ENCODE measurements around the gene PEMT. TPM values are rescaled to one million over a fixed set of nuclear protein-coding genes. Genes with fewer than 3 reads are reported as not detected.
"Not testable (repeated sequence)": the region's sequence is repeated elsewhere in the genome, so short reads cannot be mapped to it uniquely, and the experiment has no call there.

The PEMT gene
- total RNA-seq, 2 experiments from 2014 or later: 30.4 to 32.3 TPM

DNA sequence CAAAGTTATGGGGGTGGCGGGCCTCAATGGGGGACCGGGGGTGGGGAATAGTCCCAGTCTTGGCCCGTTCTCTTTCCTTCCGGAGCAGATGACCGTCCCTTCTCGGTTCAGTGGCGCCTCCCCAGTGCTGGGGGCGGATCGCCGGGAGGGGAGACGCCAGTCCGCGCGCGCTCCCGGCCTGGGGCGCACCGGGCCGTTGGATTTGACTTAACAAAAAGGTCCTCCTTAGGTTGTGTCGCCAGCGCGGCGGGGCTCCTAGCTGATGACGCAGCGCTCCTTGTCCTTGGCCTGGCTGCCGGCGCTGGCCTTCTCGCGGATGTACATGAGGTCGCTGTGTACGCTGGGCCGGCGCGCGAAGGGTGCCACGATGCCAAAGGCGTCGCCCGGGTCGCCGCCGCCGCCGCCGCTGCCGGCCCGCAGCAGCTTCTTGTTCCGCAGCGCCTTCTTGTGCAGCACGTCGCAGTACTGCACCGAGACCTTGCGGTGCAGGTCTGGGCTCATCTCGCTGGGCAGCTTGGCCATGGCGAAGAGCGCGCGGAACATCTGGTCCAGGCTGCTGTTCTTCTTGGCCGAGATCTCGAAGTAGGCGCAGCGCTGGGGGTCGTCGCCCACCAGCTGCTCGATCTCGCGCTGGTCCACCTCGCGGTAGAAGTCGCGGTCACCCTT is 96.5 kb downstream of the PEMT start:
- H3K4me1 Mint-ChIP-seq: peaks cover 11% of the 10 kb centered on the region
- H3K9me3 Mint-ChIP-seq (ENCODE audit: low read depth): no peaks in the 10 kb centered on the region
- H3K36me3 Mint-ChIP-seq (ENCODE audit: low read depth): peaks cover 7% of the 10 kb centered on the region
- ChIA-PET CTCF (interaction anchor here (1.1 to 3.1 kb wide), 5 partner anchors 96 to 147 kb away, joined by 3 to 39 read pairs (median 4); partner anchors contain the start of gene PEMT), POLR2A (interaction anchor here (0.6 kb wide), 1 partner anchor 27 kb away, joined by 3 read pairs; no protein-coding TSS in a partner anchor)
- ATAC-seq (no peak), DNase-seq (peak; percentile 54)
- H3K27ac Mint-ChIP-seq: no peak overlapping the region
- peaks cover 5% of the 10 kb centered on the region for H3K27me3 Mint-ChIP-seq
- intact Hi-C loops (cut with DNase I, micrococcal nuclease): no loop called here
- H3K4me3 Mint-ChIP-seq: peak overlapping the region; percentile 56

DNA sequence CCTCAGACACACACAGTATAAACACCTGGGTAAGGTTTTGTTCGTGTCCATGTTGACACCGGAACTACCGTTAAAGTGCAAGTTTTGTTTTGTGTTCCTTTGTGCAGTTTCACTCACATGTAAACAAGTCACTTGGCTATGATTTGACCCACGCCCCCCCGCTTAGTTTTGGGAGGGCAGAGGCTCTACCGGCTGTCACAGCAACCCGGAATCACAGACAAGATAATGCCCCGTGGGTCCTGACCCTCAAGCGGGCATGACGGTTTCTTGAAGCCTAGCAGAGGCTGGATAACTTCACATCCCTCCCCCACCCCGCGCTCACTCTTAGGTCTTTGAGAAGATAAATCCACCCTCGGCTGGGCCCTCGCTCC is 97.0 kb downstream of the PEMT start:
- ChIA-PET CTCF (interaction anchor here (0.7 to 1.1 kb wide), 2 partner anchors 120 to 834 kb away, joined by 3 read pairs; no protein-coding TSS in a partner anchor), POLR2A (no interaction called here)
- peaks cover 7% of the 10 kb centered on the region for H3K36me3 Mint-ChIP-seq (ENCODE audit: low read depth)
- no peaks in the 10 kb centered on the region for H3K9me3 Mint-ChIP-seq (ENCODE audit: low read depth)
- H3K4me1 Mint-ChIP-seq: peaks cover 11% of the 10 kb centered on the region
- intact Hi-C loops (cut with DNase I, micrococcal nuclease): no loop called here
- peaks cover 5% of the 10 kb centered on the region for H3K27me3 Mint-ChIP-seq
- ATAC-seq (no peak), DNase-seq (no peak)
- H3K4me3 Mint-ChIP-seq: no peak overlapping the region
- no peak overlapping the region for H3K27ac Mint-ChIP-seq

DNA sequence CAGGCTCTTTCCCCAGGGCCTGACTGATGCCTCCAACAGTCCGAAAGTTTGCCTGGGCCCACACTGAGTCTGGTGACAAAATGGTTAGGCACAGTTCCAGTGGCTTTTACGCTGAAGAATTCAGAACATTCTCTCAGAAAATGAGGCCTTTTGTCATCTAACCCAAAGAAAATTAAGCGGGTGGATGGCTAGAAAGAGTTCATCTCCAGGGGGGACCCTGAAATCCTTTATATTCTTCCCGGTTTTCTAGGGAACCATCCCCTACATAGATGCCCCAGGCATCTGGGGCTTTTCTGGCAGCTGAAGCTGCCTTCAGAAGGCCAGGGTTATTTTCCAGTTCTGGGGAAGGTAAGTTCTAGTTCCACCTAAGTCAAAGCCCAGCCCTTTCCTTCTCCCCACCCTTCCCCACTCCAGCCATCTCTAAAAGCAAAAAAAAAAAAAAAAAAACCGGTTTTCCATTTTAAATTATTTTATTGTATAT is 97.5 kb downstream of the PEMT start:
- Mint-ChIP-seq H3K27me3 (peaks cover 5% of the 10 kb centered on the region), H3K36me3 (ENCODE audit: low read depth) (peaks cover 9% of the 10 kb centered on the region), H3K9me3 (ENCODE audit: low read depth) (no peaks in the 10 kb centered on the region), H3K4me3 (no peak overlapping the region), H3K27ac (no peak overlapping the region), H3K4me1 (peaks cover 11% of the 10 kb centered on the region)
- ATAC-seq: no peak
- intact Hi-C loops (cut with DNase I, micrococcal nuclease): no loop called here
- CTCF ChIA-PET: interaction anchor here (0.7 kb wide), 1 partner anchor 834 kb away, joined by 3 read pairs; no protein-coding TSS in a partner anchor
- no peak for DNase-seq
- POLR2A ChIA-PET: no interaction called here

DNA sequence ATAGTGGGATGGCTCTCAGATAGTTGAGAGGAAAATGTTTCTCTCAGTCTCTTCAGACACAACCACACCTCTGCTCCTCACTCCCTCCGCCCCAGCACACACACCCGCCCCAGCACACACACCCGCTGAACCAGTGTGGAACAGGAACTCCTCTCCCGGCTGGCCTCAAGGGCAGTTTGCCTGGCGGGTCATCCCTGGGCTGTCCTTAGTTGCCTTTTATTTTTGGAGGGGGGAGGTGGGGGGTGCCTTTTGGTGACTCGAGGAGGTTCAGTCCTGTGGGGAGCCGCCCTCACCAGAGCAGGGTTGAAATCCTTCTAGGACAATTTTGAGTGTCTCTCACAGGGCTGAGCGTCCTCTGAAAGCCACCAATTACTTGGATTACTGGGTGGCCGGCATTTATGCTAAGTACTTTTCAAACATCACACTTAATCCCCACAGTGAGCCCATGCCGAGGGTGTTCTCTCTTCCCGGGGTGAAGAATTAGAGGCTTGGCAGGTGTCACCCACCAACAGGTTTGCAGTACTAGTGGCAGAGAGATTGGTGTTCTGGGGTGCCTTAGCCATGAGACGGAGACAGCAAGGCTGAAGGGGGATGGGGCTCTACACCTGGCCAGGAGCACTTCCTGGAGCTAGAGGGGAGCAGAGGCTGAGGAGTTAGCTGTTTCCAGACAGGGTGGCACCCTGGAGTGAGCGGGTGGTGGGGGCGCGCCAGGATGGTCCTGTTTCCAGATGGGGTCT is 98.1 kb downstream of the PEMT start:
- peaks cover 14% of the 10 kb centered on the region for H3K4me1 Mint-ChIP-seq
- ChIA-PET POLR2A (no interaction called here), CTCF (interaction anchor here (0.9 kb wide), 1 partner anchor 21 kb away, joined by 3 read pairs; no protein-coding TSS in a partner anchor)
- H3K27ac Mint-ChIP-seq: no peak overlapping the region
- H3K36me3 Mint-ChIP-seq (ENCODE audit: low read depth): peaks cover 12% of the 10 kb centered on the region
- no peaks in the 10 kb centered on the region for H3K9me3 Mint-ChIP-seq (ENCODE audit: low read depth)
- H3K27me3 Mint-ChIP-seq: peaks cover 5% of the 10 kb centered on the region
- H3K4me3 Mint-ChIP-seq: no peak overlapping the region
- ATAC-seq: no peak
- DNase-seq: no peak
- intact Hi-C loops (cut with DNase I, micrococcal nuclease): no loop called here

GRCh38 chr17:17492571-17492970 is 98.9 kb downstream of the PEMT start:
- CTCF ChIA-PET: interaction anchor here (0.7 to 0.9 kb wide), 3 partner anchors 20 to 204 kb away, joined by 3 to 5 read pairs (median 3); no protein-coding TSS in a partner anchor

GRCh38 chr17:17492085-17492484 is 99.4 kb downstream of the PEMT start:
- intact Hi-C loops (cut with DNase I, micrococcal nuclease): no loop called here
- H3K27me3 Mint-ChIP-seq: peaks cover 5% of the 10 kb centered on the region
- H3K4me3 Mint-ChIP-seq: no peak overlapping the region
- peaks cover 21% of the 10 kb centered on the region for H3K36me3 Mint-ChIP-seq (ENCODE audit: low read depth)
- no peak for ATAC-seq
- no peak overlapping the region for H3K27ac Mint-ChIP-seq
- ChIA-PET CTCF (interaction anchor here (0.7 to 0.9 kb wide), 3 partner anchors 20 to 203 kb away, joined by 3 to 5 read pairs (median 3); no protein-coding TSS in a partner anchor), POLR2A (interaction anchor here (0.5 kb wide), 1 partner anchor 116 kb away, joined by 3 read pairs; no protein-coding TSS in a partner anchor)
- no peaks in the 10 kb centered on the region for H3K9me3 Mint-ChIP-seq (ENCODE audit: low read depth)
- DNase-seq: no peak
- H3K4me1 Mint-ChIP-seq: peaks cover 19% of the 10 kb centered on the region

More at GRCh38 chr17:17492571-17492970, 98.9 kb downstream of the PEMT start:
- intact Hi-C loops (cut with DNase I, micrococcal nuclease): no loop called here
- H3K27me3 Mint-ChIP-seq: peaks cover 5% of the 10 kb centered on the region
- no peak overlapping the region for H3K27ac Mint-ChIP-seq
- no peak overlapping the region for H3K4me3 Mint-ChIP-seq
- H3K4me1 Mint-ChIP-seq: peaks cover 19% of the 10 kb centered on the region
- DNase-seq (no peak), ATAC-seq (no peak)
- H3K9me3 Mint-ChIP-seq (ENCODE audit: low read depth): no peaks in the 10 kb centered on the region
- POLR2A ChIA-PET: no interaction called here
- H3K36me3 Mint-ChIP-seq (ENCODE audit: low read depth): peaks cover 17% of the 10 kb centered on the region

GRCh38 chr17:17491546-17491988 is 99.9 kb downstream of the PEMT start:
- H3K4me1 Mint-ChIP-seq: peaks cover 22% of the 10 kb centered on the region
- H3K27me3 Mint-ChIP-seq: peaks cover 5% of the 10 kb centered on the region
- no peak overlapping the region for H3K4me3 Mint-ChIP-seq
- H3K9me3 Mint-ChIP-seq (ENCODE audit: low read depth): no peaks in the 10 kb centered on the region
- DNase-seq (no peak), ATAC-seq (no peak)
- intact Hi-C loops (cut with DNase I, micrococcal nuclease): no loop called here
- CTCF ChIA-PET: interaction anchor here (0.8 to 1.1 kb wide), 2 partner anchors 8 to 20 kb away, joined by 3 to 4 read pairs; no protein-coding TSS in a partner anchor
- peaks cover 27% of the 10 kb centered on the region for H3K36me3 Mint-ChIP-seq (ENCODE audit: low read depth)
- POLR2A ChIA-PET: interaction anchor here (0.5 kb wide), 1 partner anchor 116 kb away, joined by 3 read pairs; no protein-coding TSS in a partner anchor
- no peak overlapping the region for H3K27ac Mint-ChIP-seq

GRCh38 chr17:17491031-17491471 is 100.5 kb downstream of the PEMT start:
- Mint-ChIP-seq H3K27ac (no peak overlapping the region), H3K9me3 (ENCODE audit: low read depth) (no peaks in the 10 kb centered on the region), H3K27me3 (peaks cover 5% of the 10 kb centered on the region), H3K36me3 (ENCODE audit: low read depth) (peaks cover 27% of the 10 kb centered on the region), H3K4me3 (no peak overlapping the region), H3K4me1 (peaks cover 22% of the 10 kb centered on the region)
- ChIA-PET POLR2A (no interaction called here), CTCF (interaction anchor here (0.6 to 1.3 kb wide), 6 partner anchors 9 to 499 kb away, joined by 3 to 4 read pairs (median 4); no protein-coding TSS in a partner anchor)
- ATAC-seq: no peak
- no peak for DNase-seq
- intact Hi-C loops (cut with DNase I, micrococcal nuclease): no loop called here

DNA sequence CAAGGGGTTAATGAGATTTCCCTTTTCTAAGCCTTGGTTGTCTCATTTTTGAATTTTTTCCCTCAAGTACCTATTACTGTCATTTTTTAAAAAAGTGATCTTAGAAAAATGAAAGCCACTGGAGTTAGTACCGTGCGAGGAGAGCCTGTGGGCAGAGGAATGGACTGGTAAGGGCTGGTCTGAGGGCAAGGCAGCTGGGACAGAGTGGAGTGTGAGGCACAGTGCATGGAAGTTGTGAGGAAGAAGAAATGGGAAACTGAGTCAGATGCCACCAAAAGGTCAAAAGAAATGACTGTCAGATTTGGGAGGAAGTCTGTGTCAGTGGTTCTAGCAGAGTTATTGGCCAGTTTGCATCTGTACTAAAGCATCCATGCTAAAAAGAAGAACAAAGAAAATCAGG is 103.5 kb downstream of the PEMT start:
- H3K4me3 Mint-ChIP-seq: no peak overlapping the region
- no peak overlapping the region for H3K27ac Mint-ChIP-seq
- H3K27me3 Mint-ChIP-seq: no peaks in the 10 kb centered on the region
- intact Hi-C loops (cut with DNase I, micrococcal nuclease): no loop called here
- peaks cover 37% of the 10 kb centered on the region for H3K4me1 Mint-ChIP-seq
- no peaks in the 10 kb centered on the region for H3K9me3 Mint-ChIP-seq (ENCODE audit: low read depth)
- ChIA-PET CTCF (no interaction called here), POLR2A (no interaction called here)
- H3K36me3 Mint-ChIP-seq (ENCODE audit: low read depth): peaks cover 35% of the 10 kb centered on the region
- ATAC-seq (no peak), DNase-seq (no peak)

DNA sequence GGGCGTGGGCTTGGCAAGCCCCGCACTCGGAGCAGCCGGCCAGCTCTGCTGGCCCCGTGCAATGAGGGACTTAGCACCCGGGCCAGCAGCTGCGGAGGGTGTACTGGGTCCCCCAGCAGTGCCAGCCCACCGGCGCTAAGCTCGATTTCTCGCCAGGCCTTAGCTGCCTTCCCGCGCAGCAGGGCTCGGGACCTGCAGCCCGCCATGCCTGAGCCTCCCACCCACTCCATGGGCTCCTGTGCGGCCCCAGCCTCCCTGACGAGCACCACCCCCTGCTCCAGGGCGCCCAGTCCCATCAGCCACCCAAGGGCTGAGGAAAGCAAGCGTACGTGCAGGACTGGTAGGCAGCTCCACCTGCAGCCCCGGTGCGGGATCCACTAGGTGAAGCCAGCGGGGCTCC is 105.1 kb downstream of the PEMT start:
- Mint-ChIP-seq H3K4me1 (peaks cover 48% of the 10 kb centered on the region), H3K36me3 (ENCODE audit: low read depth) (peaks cover 31% of the 10 kb centered on the region)
- CTCF ChIA-PET; H3K4me3 Mint-ChIP-seq; H3K9me3 Mint-ChIP-seq (ENCODE audit: low read depth); H3K27ac Mint-ChIP-seq; ATAC-seq; DNase-seq; POLR2A ChIA-PET; H3K27me3 Mint-ChIP-seq; intact Hi-C loops (cut with DNase I, micrococcal nuclease): not testable (repeated sequence)

- POLR2A ChIA-PET: interaction anchor here (0.6 kb wide), 1 partner anchor 207 kb away, joined by 4 read pairs; no protein-coding TSS in a partner anchor
- H3K27me3 Mint-ChIP-seq: no peaks in the 10 kb centered on the region
- H3K27ac Mint-ChIP-seq: peak overlapping the region; percentile 30
- H3K36me3 Mint-ChIP-seq (ENCODE audit: low read depth): peaks cover 35% of the 10 kb centered on the region
- ATAC-seq (no peak), DNase-seq (no peak)
- H3K4me1 Mint-ChIP-seq: peaks cover 55% of the 10 kb centered on the region
- intact Hi-C loops (cut with DNase I, micrococcal nuclease): loop anchor here in 1 of 2 experiments (2.0 kb wide), 2 partner anchors 107 to 205 kb away; partner anchors contain the start of gene COPS3
- no peak overlapping the region for H3K4me3 Mint-ChIP-seq
- CTCF ChIA-PET: interaction anchor here (0.6 kb wide), 1 partner anchor 68 kb away, joined by 3 read pairs; no protein-coding TSS in a partner anchor
- H3K9me3 Mint-ChIP-seq (ENCODE audit: low read depth): no peaks in the 10 kb centered on the region
Observed at GRCh38 chr17:17485420-17485819, 106.1 kb downstream of the PEMT start.

Measured in activated CD4-positive, alpha-beta T cell treated with anti-CD3 and anti-CD28 coated beads for 36 hours (primary cell).